HEK293T (cell line): ENCODE measurements around the gene COL4A4.

Source experiments
- BHLHE40 ChIP-seq: fragments of 450-650 bp; IDR thresholded peaks from 2 replicates; pipeline ENCODE4 v1.6.1; 2016; ENCODE audit warnings: mild to moderate bottlenecking, moderate library complexity, borderline replicate concordance
- FOXM1 ChIP-seq: fragments of 450-650 bp; IDR thresholded peaks from 2 replicates; pipeline ENCODE4 v1.6.1; 2017; ENCODE audit warnings: mild to moderate bottlenecking, borderline replicate concordance
- NFRKB ChIP-seq: fragments of 450-650 bp; IDR thresholded peaks from 2 replicates; pipeline ENCODE4 v1.6.1; 2016; ENCODE audit warnings: mild to moderate bottlenecking, moderate library complexity
- SUZ12 ChIP-seq: fragments of 450-650 bp; IDR thresholded peaks from 2 replicates; pipeline ENCODE4 v1.6.1; 2016; ENCODE audit warnings: mild to moderate bottlenecking
- TARDBP ChIP-seq: fragments of 450-650 bp; IDR thresholded peaks from 2 replicates; pipeline ENCODE4 v1.6.1; 2016
- TF ChIP-seq, protein P1 (sequence below): fragments of 450-650 bp; IDR thresholded peaks from 2 replicates; pipeline ENCODE4 v1.6.1; 2016

DNA sequence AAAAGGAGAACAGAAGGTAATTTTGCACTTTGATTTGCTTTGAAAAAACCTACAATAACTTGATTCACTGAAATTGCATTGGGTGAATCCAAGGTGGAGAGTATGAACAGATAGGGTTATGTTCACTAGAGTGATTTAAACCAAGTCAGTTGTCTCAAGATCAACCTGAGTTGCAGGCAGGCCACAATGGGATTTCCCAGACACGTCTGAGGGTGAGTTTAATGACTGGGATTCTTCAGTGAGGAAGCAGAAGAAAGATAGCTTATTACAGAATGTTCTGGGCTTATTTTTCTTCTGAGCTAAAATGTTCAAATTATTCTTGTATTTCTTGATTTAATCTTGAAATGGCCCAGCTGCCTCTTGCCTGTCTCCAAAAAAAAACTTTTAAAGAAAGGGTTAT is 20.1 kb downstream of the COL4A4 start:
- TF ChIP-seq FOXM1, result no peak
- TF ChIP-seq TARDBP, result no peak
- no peak for TF ChIP-seq SUZ12
- TF ChIP-seq BHLHE40, result no peak
- TF ChIP-seq NFRKB, result no peak
- TF ChIP-seq, protein P1, sequence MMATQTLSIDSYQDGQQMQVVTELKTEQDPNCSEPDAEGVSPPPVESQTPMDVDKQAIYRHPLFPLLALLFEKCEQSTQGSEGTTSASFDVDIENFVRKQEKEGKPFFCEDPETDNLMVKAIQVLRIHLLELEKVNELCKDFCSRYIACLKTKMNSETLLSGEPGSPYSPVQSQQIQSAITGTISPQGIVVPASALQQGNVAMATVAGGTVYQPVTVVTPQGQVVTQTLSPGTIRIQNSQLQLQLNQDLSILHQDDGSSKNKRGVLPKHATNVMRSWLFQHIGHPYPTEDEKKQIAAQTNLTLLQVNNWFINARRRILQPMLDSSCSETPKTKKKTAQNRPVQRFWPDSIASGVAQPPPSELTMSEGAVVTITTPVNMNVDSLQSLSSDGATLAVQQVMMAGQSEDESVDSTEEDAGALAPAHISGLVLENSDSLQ, result no peak
